Stimulated activated CD4-positive, alpha-beta T cell treated with anti-CD3 and anti-CD28 coated beads, Interleukin-4, amount 100 ng/mL, for 4 hours (primary cell): ENCODE results near the gene UTS2.

Experiments
- DNase-seq, 2 experiments: peaks; one replicate each; pipeline ENCODE4 v3.0.0-alpha.2; 2020

Gene UTS2

GRCh38 chr1:7809742-7810141 is 43.1 kb downstream of the UTS2 start:
- no peak for DNase-seq

- no peak for DNase-seq
Observed at GRCh38 chr1:7808253-7808844, 44.5 kb downstream of the UTS2 start.

- DNase-seq = no peak
Observed at GRCh38 chr1:7805460-7805859, 47.4 kb downstream of the UTS2 start.
